HL-60 (cell line): ENCODE results near the gene GABRQ.
"Not testable (repeated sequence)": the region's sequence is repeated elsewhere in the genome, so short reads cannot be mapped to it uniquely, and the experiment has no call there.

Experiments
- DNase-seq, 2 experiments: peaks; one replicate each; pipeline ENCODE4 v3.0.0-alpha.2; 2010 to 2020; ENCODE audit warnings: low read depth in 1 of 2, low spot score in 1 of 2
- H3K27ac ChIP-seq: fragments of 250-450 bp; sonication (Bioruptor Pico); replicated peaks from 2 replicates; pipeline ENCODE4 v1.5.1; 2020; ENCODE audit warnings: mild to moderate bottlenecking, moderate library complexity
- H3K27me3 ChIP-seq: fragments of 250-450 bp; sonication (Bioruptor Pico); 2 replicates; pipeline ENCODE4 v1.5.1; 2021; ENCODE audit warnings: mild to moderate bottlenecking, moderate library complexity; ENCODE audit not compliant: insufficient read depth, poor library complexity, severe bottlenecking
- H3K4me3 ChIP-seq: replicated peaks from 2 replicates; pipeline ENCODE4 v1.5.1; 2011; ENCODE audit warnings: mild to moderate bottlenecking, control low read depth, low read length; ENCODE audit not compliant: insufficient read depth
- GABPA ChIP-seq: IDR thresholded peaks from 2 replicates; pipeline ENCODE4 v1.6.1; 2012; ENCODE audit warnings: low read depth
- POLR2AphosphoS5 ChIP-seq: IDR thresholded peaks from 2 replicates; pipeline ENCODE4 v1.6.1; 2012; ENCODE audit warnings: low read depth
- REST ChIP-seq: IDR thresholded peaks from 2 replicates; pipeline ENCODE4 v1.6.1; 2012; ENCODE audit warnings: low read depth; ENCODE audit not compliant: insufficient replicate concordance
- SPI1 ChIP-seq: IDR thresholded peaks from 2 replicates; pipeline ENCODE4 v1.6.1; 2012; ENCODE audit warnings: low read depth, mild to moderate bottlenecking, borderline replicate concordance
- TF ChIP-seq, protein P1 (sequence below): IDR thresholded peaks from one replicate; pipeline ENCODE4 v1.5.1; 2011; ENCODE audit warnings: low read length, control low read depth, inconsistent platforms; ENCODE audit not compliant: insufficient read depth

GABRQ gene

GRCh38 chrX:152658302-152658701 is 20.6 kb downstream of the GABRQ start:
- Histone ChIP-seq H3K27me3 (no peaks in the 10 kb centered on the region), H3K4me3 (no peak overlapping the region), H3K27ac (no peak overlapping the region)
- DNase-seq = no peak
- TF ChIP-seq, protein P1, sequence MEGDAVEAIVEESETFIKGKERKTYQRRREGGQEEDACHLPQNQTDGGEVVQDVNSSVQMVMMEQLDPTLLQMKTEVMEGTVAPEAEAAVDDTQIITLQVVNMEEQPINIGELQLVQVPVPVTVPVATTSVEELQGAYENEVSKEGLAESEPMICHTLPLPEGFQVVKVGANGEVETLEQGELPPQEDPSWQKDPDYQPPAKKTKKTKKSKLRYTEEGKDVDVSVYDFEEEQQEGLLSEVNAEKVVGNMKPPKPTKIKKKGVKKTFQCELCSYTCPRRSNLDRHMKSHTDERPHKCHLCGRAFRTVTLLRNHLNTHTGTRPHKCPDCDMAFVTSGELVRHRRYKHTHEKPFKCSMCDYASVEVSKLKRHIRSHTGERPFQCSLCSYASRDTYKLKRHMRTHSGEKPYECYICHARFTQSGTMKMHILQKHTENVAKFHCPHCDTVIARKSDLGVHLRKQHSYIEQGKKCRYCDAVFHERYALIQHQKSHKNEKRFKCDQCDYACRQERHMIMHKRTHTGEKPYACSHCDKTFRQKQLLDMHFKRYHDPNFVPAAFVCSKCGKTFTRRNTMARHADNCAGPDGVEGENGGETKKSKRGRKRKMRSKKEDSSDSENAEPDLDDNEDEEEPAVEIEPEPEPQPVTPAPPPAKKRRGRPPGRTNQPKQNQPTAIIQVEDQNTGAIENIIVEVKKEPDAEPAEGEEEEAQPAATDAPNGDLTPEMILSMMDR = no peak
- TF ChIP-seq REST (no peak), POLR2AphosphoS5 (no peak), SPI1 (no peak)

DNA sequence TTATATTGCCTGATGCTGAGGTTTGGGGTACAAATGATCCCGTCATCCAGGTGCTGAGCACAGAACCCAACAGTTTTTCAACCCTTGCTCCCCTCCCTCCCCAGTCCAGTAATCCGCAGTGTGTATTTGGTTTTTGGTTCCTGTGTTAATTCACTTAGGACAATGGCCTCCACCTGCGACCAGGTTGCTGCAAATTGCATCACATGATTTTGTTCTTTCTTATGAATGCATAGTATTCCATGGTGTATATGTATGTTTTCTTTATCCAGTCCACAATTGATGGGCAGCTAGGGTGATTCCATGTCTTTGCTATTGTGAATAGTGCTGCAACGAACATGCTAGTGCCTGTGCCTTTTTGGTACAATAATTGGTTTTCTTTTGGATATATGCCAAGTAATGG is 25.4 kb downstream of the GABRQ start:
- DNase-seq = no peak
- no peak overlapping the region for H3K4me3 ChIP-seq
- H3K27me3 ChIP-seq = no peaks in the 10 kb centered on the region
- no peak for TF ChIP-seq SPI1
- no peak for TF ChIP-seq POLR2AphosphoS5
- no peak for TF ChIP-seq REST
- TF ChIP-seq, protein P1 = no peak
- no peak for TF ChIP-seq GABPA
- no peak overlapping the region for H3K27ac ChIP-seq

GRCh38 chrX:152674135-152674534 is 36.4 kb downstream of the GABRQ start:
- no peak overlapping the region for H3K27ac ChIP-seq
- H3K27me3 ChIP-seq = no peaks in the 10 kb centered on the region
- TF ChIP-seq SPI1 = no peak
- TF ChIP-seq, protein P1 = no peak
- TF ChIP-seq REST = no peak
- no peak for TF ChIP-seq GABPA
- no peak for TF ChIP-seq POLR2AphosphoS5
- no peak overlapping the region for H3K4me3 ChIP-seq
- DNase-seq = no peak

DNA sequence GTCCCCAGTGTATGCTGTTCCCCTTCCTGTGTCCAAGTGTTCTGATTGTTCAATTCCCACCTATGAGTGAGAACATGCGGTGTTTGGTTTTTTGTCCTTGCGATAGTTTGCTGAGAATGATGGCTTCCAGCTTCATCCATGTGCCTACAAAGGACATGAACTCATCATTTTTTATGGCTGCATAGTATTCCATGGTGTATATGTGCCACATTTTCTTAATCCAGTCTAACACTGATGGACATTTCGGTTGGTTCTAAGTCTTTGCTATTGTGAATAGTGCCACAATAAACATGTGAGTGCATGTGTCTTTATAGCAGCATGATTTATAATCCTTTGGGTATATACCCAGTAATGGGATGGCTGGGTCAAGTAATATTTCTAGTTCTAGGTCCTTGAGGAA is 37.0 kb downstream of the GABRQ start:
- not testable (repeated sequence) for H3K27me3 ChIP-seq, H3K4me3 ChIP-seq, DNase-seq, H3K27ac ChIP-seq

GRCh38 chrX:152681012-152681411 is 43.3 kb downstream of the GABRQ start:
- not testable (repeated sequence) for DNase-seq, H3K27ac ChIP-seq, H3K4me3 ChIP-seq, H3K27me3 ChIP-seq

- not testable (repeated sequence) for H3K4me3 ChIP-seq, H3K27ac ChIP-seq, H3K27me3 ChIP-seq, DNase-seq
Measured at GRCh38 chrX:152697952-152698931, 60.5 kb downstream of the GABRQ start, which contains the start of gene MAGEA3. TSS of gene MAGEA3 (plus strand) at chrX:152698794. CDS start at chrX:152700833, 2,039 bp downstream.
